GM19239 (cell line): ENCODE measurements around the gene KRT15.

Source experiments
- DNase-seq: peaks from one replicate; pipeline ENCODE4 v3.0.0; 2011; ENCODE audit warnings: low spot score; ENCODE audit not compliant: insufficient read length
- FAIRE-seq: peaks from 2 replicates; lab custom pipeline; 2011; peaks lifted over from hg19 to GRCh38; lab: Jason Lieb, UNC

KRT15 gene

GRCh38 chr17:41529491-41529915, 10.8 kb upstream of the KRT15 start:
- DNase-seq: no peak
- no peak for FAIRE-seq

DNA sequence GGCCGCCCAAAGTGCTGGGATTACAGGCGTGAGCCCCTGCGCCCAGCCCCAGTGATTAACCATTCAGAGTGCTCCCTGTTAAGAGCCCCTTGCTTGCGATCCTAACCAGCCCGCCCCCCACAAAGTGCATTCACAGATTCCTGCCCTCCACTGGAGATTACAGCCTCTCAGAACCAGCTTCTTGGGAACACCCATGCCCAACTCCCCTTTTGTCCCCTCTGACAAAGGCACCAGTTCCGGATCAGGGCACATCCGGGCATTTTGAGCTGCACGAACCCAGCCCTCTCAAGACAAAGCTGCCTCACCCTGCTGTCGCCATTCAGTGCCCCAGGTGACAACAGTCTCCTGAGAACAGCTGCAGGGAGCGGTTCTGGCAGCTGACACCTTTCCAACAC, 10.3 kb upstream of the KRT15 start:
- DNase-seq: no peak
- no peak for FAIRE-seq

GRCh38 chr17:41527063-41528023, 8.7 kb upstream of the KRT15 start:
- DNase-seq: no peak

DNA sequence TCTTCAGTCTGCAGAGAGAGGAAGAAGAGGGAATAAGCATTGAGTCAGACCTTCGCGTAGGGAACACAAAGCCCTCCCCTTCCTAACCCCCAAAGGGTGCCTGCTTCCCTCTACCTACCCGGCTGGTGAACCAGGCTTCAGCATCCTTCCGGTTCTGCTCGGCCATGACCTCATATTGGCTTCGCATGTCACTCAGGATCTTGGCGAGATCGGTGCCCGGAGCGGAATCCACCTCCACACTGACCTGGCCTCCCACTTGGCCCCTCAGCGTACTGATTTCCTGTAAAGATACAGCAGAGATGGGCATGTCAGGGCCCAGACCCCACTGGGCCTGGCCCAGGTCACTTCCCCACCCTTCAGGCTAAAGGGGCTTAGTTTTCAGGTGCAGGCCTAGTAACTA, 5.6 kb upstream of the KRT15 start:
- FAIRE-seq (no peak), DNase-seq (no peak)

More at GRCh38 chr17:41527063-41528023, 8.7 kb upstream of the KRT15 start:
- FAIRE-seq: no peak

DNA sequence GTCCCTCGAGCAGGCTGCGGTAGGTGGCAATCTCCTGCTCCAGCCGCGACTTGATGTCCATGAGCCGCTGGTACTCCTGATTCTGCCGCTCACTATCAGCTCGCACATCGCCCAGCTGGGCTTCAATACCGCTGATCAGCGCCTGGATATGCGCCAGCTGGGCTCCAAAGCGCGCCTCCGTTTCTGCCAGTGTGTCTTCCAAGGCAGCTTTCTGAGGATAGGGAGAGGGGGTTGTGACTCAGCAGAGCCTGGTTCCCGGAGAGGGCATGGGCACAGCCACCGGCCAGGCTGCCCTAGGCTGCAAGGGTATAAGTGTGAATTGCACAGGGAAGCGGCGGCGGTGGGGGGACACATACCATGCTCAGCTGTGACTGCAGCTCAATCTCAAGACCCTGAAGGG, 5.1 kb upstream of the KRT15 start:
- no peak for FAIRE-seq
- no peak for DNase-seq

- DNase-seq (no peak), FAIRE-seq (no peak)
These were observed 4.5 kb upstream of the KRT15 start for GRCh38 chr17:41523225-41523593.

GRCh38 chr17:41522301-41523224, 3.9 kb upstream of the KRT15 start:
- no peak for FAIRE-seq
- no peak for DNase-seq

GRCh38 chr17:41521574-41522261, 3.0 kb upstream of the KRT15 start:
- DNase-seq: no peak
- no peak for FAIRE-seq

DNA sequence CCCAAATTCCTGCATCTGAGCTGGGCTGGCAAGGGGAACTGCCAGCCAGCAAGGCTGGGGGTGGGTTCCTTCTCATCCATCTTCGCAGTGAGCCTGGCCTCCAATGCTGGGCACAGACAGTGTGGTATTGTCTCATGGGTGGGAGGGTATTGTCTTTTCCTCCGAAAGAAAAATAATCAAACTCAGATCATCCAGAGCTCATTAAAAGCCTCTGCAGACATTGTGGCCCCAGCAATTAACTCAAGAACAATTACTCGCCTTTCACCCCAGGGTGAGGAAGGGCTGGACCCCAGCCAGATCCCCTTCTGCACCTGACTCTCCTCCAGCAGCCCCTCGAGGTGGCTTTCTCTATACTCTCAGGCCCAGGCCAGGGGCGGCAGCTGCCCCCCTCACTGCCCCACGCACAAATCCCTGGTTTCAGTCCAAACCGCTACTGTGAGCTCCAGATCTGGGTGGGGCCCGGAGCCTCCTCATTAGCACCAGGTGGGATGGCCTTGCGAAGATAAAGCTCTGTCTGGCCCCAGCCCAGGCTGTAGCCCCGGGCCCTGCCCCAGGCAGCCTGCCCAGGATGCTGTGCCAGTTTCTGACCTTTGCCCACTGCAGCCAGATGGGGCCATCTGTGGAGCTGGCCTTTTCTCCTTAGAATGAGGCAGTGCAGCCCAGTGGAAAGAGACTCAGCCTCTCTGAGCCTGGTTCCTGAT, 2.3 kb upstream of the KRT15 start:
- DNase-seq: no peak
- no peak for FAIRE-seq

GRCh38 chr17:41519501-41520224, 973 bp upstream of the KRT15 start:
- DNase-seq (no peak), FAIRE-seq (no peak)

DNA sequence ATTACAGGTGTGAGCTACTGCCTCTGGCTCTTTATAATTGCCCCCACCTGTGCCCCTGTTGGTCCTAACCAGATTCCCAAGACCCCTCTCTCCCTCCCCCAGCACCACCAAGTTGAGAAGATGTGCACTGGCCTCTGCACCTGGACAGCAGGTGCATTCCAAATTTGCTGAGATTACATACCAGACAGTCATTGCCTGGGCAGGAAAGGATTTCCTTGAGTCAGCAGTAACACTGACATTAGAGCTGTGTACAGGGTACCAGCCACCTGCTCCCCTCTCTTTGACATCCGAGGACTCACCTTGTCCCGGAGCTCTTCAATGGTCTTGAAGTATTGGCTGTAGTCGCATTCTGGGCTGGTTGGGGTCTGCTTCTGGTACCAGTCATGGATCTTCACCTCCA, 659 bp downstream of the KRT15 start:
- FAIRE-seq (no peak), DNase-seq (no peak)

DNA sequence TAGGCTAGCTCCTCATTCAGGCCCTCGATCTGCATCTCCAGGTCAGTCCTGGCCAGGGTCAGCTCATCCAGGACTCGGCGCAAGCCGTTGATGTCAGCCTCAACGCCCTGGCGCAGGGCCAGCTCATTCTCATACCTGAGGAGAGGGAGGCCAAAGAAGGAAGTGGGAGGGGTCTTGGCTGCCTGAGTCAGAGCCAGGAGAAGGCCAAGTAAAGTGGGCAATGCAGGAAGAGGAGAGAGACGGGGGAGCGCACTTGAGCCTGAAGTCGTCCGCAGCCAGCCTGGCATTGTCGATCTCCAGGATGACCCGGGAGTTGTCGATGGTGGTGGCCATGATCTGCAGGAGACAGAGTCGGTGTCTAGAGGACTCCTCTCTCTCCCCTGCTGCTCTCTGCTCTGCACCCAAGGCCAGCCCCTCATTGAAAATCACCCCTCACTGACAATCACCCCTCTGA, 1.8 kb downstream of the KRT15 start:
- DNase-seq (no peak), FAIRE-seq (no peak)

- no peak for FAIRE-seq
These were observed 2.4 kb downstream of the KRT15 start for GRCh38 chr17:41516147-41516829.

GRCh38 chr17:41513168-41513547, 5.5 kb downstream of the KRT15 start:
- DNase-seq (no peak), FAIRE-seq (no peak)

More at GRCh38 chr17:41516147-41516829, 2.4 kb downstream of the KRT15 start:
- DNase-seq: no peak

- FAIRE-seq (no peak), DNase-seq (no peak)
These were observed 6.0 kb downstream of the KRT15 start for GRCh38 chr17:41512546-41513167.

- DNase-seq (no peak), FAIRE-seq (no peak)
These were observed 7.0 kb downstream of the KRT15 start for GRCh38 chr17:41511716-41512115.

DNA sequence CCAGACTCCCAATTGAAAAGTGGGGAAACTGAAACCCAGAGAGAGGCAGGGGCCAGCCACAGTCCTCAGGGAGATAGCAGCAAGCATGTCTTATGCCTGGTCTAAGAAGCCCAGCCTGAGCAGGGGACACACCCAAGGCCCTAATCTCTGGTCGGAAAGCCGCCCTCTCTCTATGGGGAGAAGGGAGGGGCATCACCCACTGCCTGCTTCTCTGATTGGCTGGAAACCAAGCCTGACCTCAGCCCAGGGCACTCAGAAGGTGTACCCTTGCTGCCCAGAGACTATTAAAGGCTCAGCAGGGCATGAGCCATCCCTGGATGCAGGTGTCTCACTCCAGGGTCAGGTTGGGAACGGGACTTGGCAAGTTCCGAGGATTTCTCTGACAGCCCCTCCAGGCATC, 7.6 kb downstream of the KRT15 start:
- no peak for DNase-seq
- FAIRE-seq: no peak
